ENCODE results near the gene RAP1GAP. TPM values are rescaled to one million over a fixed set of nuclear protein-coding genes. Genes with fewer than 3 reads are reported as not detected.

RAP1GAP gene
- total and polyA plus RNA-seq, 2 of the 13 experiments (the other 11 are each of a cell fraction or from before 2014, with no cell fraction given), result 11.9 to 37.5 TPM

DNA sequence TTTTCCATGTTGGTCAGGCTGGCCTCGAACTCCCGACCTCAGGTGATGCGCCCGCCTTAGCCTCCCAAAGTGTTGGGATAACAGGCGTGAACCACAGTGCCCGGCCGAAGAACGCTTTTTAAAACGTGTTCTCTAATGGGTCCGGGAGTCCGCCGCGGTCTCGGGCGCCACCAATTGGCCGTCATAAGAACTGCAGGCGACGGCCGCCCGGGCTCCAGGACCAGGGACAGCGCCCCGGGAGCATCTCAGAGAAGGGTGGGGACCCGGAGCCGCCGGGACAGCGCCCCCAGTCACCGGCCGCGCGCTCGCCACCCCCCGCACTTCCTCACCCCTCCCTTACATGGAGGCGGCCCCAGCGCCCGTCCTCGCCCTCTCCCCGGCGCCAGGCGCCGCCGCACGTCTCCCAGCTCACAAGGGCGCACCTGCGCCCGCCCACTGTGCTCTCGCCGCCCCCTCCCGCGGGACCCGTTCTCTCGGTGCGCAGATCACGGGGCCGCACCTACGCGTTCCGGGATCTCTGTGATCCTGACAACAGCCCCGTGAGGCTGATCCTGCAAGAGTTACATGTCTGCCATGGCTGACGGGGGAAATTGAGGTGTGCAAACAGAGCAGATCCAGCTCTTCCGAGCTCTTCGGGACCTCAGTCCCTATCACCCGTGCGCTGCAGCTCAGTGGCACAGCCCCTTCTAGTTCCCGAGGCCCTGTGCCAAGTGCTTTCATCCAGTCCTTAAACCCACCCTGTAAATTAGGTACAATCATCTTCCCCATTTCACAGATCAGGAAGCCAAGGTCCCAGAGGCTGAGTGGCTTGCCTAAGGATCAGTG lies 9.8 kb downstream of the RAP1GAP start (continued):
- TF ChIP-seq ZNF891 (CRISPR knock-in tag; IDR thresholded peaks at IDR 0.05) (peak; percentile 93), ZNF878 (CRISPR knock-in tag; IDR thresholded peaks at IDR 0.05) (peak; percentile 70; the same call in 1 of the 2 replicates), SP1 (IDR thresholded peaks at IDR 0.05) (no peak), SP1 (CRISPR knock-in tag; IDR thresholded peaks at IDR 0.05) (peak; percentile 41), SIX4 (CRISPR knock-in tag; IDR thresholded peaks at IDR 0.05) (peak; percentile 87), ZFP37 (CRISPR knock-in tag; IDR thresholded peaks at IDR 0.05; ENCODE audit: borderline replicate concordance) (peak; percentile 97; the same call in 1 of the 2 replicates), TRIM24 (CRISPR knock-in tag; IDR thresholded peaks at IDR 0.05) (no peak), TGIF2 (CRISPR knock-in tag; IDR thresholded peaks at IDR 0.05) (peak; percentile 91), HNRNPH1 (optimal IDR thresholded peaks at IDR 0.05; ENCODE audit: low read depth, low read length) (no peak), ZNF709 (CRISPR knock-in tag; IDR thresholded peaks at IDR 0.05) (peak; percentile 94; the same call in 1 of the 2 replicates), FOXO1 (CRISPR knock-in tag; IDR thresholded peaks at IDR 0.05) (peak; percentile 70; the same call in 1 of the 2 replicates), HNRNPL (IDR thresholded peaks at IDR 0.05; ENCODE audit: low read depth, low read length) (0 out of 2 replicates have a peak, but pooled peaks have one; percentile 27)
- TF ChIP-seq, protein P1, sequence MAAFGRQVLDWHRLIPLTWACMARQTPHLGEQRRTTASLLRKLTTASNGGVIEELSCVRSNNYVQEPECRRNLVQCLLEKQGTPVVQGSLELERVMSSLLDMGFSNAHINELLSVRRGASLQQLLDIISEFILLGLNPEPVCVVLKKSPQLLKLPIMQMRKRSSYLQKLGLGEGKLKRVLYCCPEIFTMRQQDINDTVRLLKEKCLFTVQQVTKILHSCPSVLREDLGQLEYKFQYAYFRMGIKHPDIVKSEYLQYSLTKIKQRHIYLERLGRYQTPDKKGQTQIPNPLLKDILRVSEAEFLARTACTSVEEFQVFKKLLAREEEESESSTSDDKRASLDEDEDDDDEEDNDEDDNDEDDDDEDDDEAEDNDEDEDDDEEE (CRISPR knock-in tag; IDR thresholded peaks at IDR 0.05), result peak; percentile 98
- TF ChIP-seq, protein P2, sequence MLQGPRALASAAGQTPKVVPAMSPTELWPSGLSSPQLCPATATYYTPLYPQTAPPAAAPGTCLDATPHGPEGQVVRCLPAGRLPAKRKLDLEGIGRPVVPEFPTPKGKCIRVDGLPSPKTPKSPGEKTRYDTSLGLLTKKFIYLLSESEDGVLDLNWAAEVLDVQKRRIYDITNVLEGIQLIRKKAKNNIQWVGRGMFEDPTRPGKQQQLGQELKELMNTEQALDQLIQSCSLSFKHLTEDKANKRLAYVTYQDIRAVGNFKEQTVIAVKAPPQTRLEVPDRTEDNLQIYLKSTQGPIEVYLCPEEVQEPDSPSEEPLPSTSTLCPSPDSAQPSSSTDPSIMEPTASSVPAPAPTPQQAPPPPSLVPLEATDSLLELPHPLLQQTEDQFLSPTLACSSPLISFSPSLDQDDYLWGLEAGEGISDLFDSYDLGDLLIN (CRISPR knock-in tag; IDR thresholded peaks at IDR 0.05; ENCODE audit: borderline replicate concordance), result peak; percentile 92; the same call in 1 of the 2 replicates
- TF ChIP-seq, protein P3, sequence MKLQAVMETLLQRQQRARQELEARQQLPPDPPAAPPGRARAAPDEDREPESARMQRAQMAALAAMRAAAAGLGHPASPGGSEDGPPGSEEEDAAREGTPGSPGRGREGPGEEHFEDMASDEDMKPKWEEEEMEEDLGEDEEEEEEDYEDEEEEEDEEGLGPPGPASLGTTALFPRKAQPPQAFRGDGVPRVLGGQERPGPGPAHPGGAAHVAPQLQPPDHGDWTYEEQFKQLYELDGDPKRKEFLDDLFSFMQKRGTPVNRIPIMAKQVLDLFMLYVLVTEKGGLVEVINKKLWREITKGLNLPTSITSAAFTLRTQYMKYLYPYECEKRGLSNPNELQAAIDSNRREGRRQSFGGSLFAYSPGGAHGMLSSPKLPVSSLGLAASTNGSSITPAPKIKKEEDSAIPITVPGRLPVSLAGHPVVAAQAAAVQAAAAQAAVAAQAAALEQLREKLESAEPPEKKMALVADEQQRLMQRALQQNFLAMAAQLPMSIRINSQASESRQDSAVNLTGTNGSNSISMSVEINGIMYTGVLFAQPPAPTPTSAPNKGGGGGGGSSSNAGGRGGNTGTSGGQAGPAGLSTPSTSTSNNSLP (IDR thresholded peaks at IDR 0.05; ENCODE audit: low read depth, low read length), result no peak
- TF ChIP-seq, protein P4, sequence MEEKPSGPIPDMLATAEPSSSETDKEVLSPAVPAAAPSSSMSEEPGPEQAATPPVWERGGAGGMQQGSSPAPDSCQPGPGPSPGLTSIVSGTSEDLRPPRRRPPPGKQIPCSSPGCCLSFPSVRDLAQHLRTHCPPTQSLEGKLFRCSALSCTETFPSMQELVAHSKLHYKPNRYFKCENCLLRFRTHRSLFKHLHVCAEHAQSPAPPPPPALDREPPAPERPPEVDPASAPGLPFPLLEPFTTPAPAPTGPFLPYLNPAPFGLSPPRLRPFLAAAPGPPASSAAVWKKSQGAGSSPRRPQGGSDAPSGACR (CRISPR knock-in tag; IDR thresholded peaks at IDR 0.05), result peak; percentile 91
- TF ChIP-seq, protein P5, sequence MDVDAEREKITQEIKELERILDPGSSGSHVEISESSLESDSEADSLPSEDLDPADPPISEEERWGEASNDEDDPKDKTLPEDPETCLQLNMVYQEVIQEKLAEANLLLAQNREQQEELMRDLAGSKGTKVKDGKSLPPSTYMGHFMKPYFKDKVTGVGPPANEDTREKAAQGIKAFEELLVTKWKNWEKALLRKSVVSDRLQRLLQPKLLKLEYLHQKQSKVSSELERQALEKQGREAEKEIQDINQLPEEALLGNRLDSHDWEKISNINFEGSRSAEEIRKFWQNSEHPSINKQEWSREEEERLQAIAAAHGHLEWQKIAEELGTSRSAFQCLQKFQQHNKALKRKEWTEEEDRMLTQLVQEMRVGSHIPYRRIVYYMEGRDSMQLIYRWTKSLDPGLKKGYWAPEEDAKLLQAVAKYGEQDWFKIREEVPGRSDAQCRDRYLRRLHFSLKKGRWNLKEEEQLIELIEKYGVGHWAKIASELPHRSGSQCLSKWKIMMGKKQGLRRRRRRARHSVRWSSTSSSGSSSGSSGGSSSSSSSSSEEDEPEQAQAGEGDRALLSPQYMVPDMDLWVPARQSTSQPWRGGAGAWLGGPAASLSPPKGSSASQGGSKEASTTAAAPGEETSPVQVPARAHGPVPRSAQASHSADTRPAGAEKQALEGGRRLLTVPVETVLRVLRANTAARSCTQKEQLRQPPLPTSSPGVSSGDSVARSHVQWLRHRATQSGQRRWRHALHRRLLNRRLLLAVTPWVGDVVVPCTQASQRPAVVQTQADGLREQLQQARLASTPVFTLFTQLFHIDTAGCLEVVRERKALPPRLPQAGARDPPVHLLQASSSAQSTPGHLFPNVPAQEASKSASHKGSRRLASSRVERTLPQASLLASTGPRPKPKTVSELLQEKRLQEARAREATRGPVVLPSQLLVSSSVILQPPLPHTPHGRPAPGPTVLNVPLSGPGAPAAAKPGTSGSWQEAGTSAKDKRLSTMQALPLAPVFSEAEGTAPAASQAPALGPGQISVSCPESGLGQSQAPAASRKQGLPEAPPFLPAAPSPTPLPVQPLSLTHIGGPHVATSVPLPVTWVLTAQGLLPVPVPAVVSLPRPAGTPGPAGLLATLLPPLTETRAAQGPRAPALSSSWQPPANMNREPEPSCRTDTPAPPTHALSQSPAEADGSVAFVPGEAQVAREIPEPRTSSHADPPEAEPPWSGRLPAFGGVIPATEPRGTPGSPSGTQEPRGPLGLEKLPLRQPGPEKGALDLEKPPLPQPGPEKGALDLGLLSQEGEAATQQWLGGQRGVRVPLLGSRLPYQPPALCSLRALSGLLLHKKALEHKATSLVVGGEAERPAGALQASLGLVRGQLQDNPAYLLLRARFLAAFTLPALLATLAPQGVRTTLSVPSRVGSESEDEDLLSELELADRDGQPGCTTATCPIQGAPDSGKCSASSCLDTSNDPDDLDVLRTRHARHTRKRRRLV (CRISPR knock-in tag; IDR thresholded peaks at IDR 0.05), result peak; percentile 93
- TF ChIP-seq, protein P6, sequence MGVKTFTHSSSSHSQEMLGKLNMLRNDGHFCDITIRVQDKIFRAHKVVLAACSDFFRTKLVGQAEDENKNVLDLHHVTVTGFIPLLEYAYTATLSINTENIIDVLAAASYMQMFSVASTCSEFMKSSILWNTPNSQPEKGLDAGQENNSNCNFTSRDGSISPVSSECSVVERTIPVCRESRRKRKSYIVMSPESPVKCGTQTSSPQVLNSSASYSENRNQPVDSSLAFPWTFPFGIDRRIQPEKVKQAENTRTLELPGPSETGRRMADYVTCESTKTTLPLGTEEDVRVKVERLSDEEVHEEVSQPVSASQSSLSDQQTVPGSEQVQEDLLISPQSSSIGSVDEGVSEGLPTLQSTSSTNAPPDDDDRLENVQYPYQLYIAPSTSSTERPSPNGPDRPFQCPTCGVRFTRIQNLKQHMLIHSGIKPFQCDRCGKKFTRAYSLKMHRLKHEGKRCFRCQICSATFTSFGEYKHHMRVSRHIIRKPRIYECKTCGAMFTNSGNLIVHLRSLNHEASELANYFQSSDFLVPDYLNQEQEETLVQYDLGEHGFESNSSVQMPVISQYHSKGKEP (CRISPR knock-in tag; IDR thresholded peaks at IDR 0.05), result peak; percentile 97; the same call in 1 of the 2 replicates

Measured in HepG2 (cell line).